Mesenchymal stem cell (in vitro differentiated cells and primary cell): ENCODE measurements around the gene IL17RA.
"Not testable (repeated sequence)": the region's sequence is repeated elsewhere in the genome, so short reads cannot be mapped to it uniquely, and the experiment has no call there.

ENCODE experiments used
- DNase-seq: peaks from one replicate; pipeline ENCODE4 v3.0.0-alpha.2; 2013
- H2AFZ ChIP-seq: one replicate; pipeline ENCODE4 v1.6.1; 2013; ENCODE audit warnings: low read depth, mild to moderate bottlenecking, control low read depth, inconsistent platforms, low read length, moderate library complexity
- H2AK5ac ChIP-seq: 2 replicates; pipeline ENCODE4 v1.6.1; 2013; ENCODE audit warnings: low read length, moderate library complexity, mild to moderate bottlenecking, inconsistent platforms; ENCODE audit not compliant: severe bottlenecking
- H2BK120ac ChIP-seq: one replicate; pipeline ENCODE4 v1.6.1; 2013; ENCODE audit warnings: low read depth, mild to moderate bottlenecking, inconsistent platforms, low read length, moderate library complexity
- H2BK12ac ChIP-seq, 2 experiments: one replicate each; pipeline ENCODE4 v1.6.1; 2013; ENCODE audit warnings: inconsistent platforms in 2 of 2, low read length in 2 of 2, mild to moderate bottlenecking in 2 of 2, moderate library complexity in 2 of 2, control low read depth in 1 of 2
- H2BK15ac ChIP-seq: one replicate; pipeline ENCODE4 v1.6.1; 2013; ENCODE audit warnings: mild to moderate bottlenecking, low read depth, inconsistent platforms; ENCODE audit not compliant: poor library complexity, severe bottlenecking
- H2BK5ac ChIP-seq: 2 replicates; pipeline ENCODE4 v1.6.1; 2013; ENCODE audit warnings: low read depth, mild to moderate bottlenecking, low read length, control low read depth, inconsistent platforms; ENCODE audit not compliant: poor library complexity, severe bottlenecking
- H3K14ac ChIP-seq, 2 experiments: one replicate each; pipeline ENCODE4 v1.6.1; 2013; ENCODE audit warnings: inconsistent platforms in 2 of 2, low read length in 2 of 2, control low read depth in 1 of 2, mild to moderate bottlenecking in 1 of 2, moderate library complexity in 1 of 2
- H3K18ac ChIP-seq, 2 experiments: one replicate each; pipeline ENCODE4 v1.6.1; 2013; ENCODE audit warnings: inconsistent platforms in 2 of 2, low read length in 2 of 2, control low read depth in 1 of 2, low read depth in 1 of 2, mild to moderate bottlenecking in 1 of 2
- H3K23ac ChIP-seq, 2 experiments: one replicate each; pipeline ENCODE4 v1.6.1; 2013; ENCODE audit warnings: inconsistent platforms in 2 of 2, low read length in 2 of 2, mild to moderate bottlenecking in 2 of 2, moderate library complexity in 2 of 2, control low read depth in 1 of 2
- H3K27ac ChIP-seq: 2 replicates; pipeline ENCODE4 v1.5.1; 2013; ENCODE audit warnings: mild to moderate bottlenecking, moderate library complexity, low read length, control low read depth, inconsistent platforms; ENCODE audit not compliant: poor library complexity, severe bottlenecking
- H3K27me3 ChIP-seq, 2 experiments: 2 replicates each; pipeline versions ENCODE4 v1.6.1 to v1.7.0; 2013; ENCODE audit warnings: low read length in 2 of 2, mild to moderate bottlenecking in 2 of 2, moderate library complexity in 2 of 2, control low read depth in 1 of 2, inconsistent platforms in 1 of 2; ENCODE audit not compliant: control insufficient read depth in 1 of 2, insufficient read depth in 1 of 2
- H3K36me3 ChIP-seq, 2 experiments: 2 replicates each; pipeline versions ENCODE4 v1.6.1 to v1.7.0; 2013; ENCODE audit warnings: low read length in 2 of 2, control low read depth in 1 of 2, inconsistent platforms in 1 of 2, low read depth in 1 of 2, mild to moderate bottlenecking in 1 of 2; ENCODE audit not compliant: insufficient read depth in 2 of 2, control insufficient read depth in 1 of 2
- H3K4ac ChIP-seq, 2 experiments: one replicate each; pipeline ENCODE4 v1.6.1; 2013; ENCODE audit warnings: inconsistent platforms in 2 of 2, low read length in 2 of 2, mild to moderate bottlenecking in 2 of 2, moderate library complexity in 2 of 2, control low read depth in 1 of 2, low read depth in 1 of 2
- H3K4me1 ChIP-seq: 2 replicates; pipeline ENCODE4 v1.6.1; 2013; ENCODE audit warnings: low read depth, low read length, control low read depth; ENCODE audit not compliant: control insufficient read depth, insufficient read depth
- H3K4me2 ChIP-seq: 2 replicates; pipeline ENCODE4 v1.6.1; 2013; ENCODE audit warnings: low read length, mild to moderate bottlenecking, inconsistent platforms; ENCODE audit not compliant: poor library complexity, severe bottlenecking
- H3K4me3 ChIP-seq, 2 experiments: 2 replicates each; pipeline versions ENCODE4 v1.5.1 to v1.7.0; 2013; ENCODE audit warnings: low read length in 2 of 2, mild to moderate bottlenecking in 2 of 2, control low read depth in 1 of 2, low read depth in 1 of 2; ENCODE audit not compliant: insufficient read depth in 1 of 2
- H3K79me1 ChIP-seq: replicated peaks from 2 replicates; pipeline ENCODE4 v1.6.1; 2013; ENCODE audit warnings: mild to moderate bottlenecking, control low read depth, low read length, inconsistent platforms; ENCODE audit not compliant: poor library complexity, severe bottlenecking
- H3K9ac ChIP-seq: 2 replicates; pipeline ENCODE4 v1.7.0; 2013; ENCODE audit warnings: mild to moderate bottlenecking, low read length, moderate library complexity
- H3K9me3 ChIP-seq: 2 replicates; pipeline ENCODE4 v1.7.0; 2013; ENCODE audit warnings: mild to moderate bottlenecking, low read length; ENCODE audit not compliant: control insufficient read depth
- H4K8ac ChIP-seq: one replicate; pipeline ENCODE4 v1.6.1; 2013; ENCODE audit warnings: inconsistent platforms, mild to moderate bottlenecking, low read length, moderate library complexity
- H4K91ac ChIP-seq: one replicate; pipeline ENCODE4 v1.6.1; 2013; ENCODE audit warnings: mild to moderate bottlenecking, low read length, inconsistent platforms
- WGBS: methylation state at CpG from one replicate; pipeline ENCODE4 v1.1.7; 2013; ENCODE audit warnings: mixed read lengths; 5-methylcytosine and 5-hydroxymethylcytosine counted together

The IL17RA gene

GRCh38 chr22:17036842-17037711 lies 47.7 kb upstream of the IL17RA start:
- not testable (repeated sequence) for H2BK5ac ChIP-seq, H3K4ac ChIP-seq, H2BK12ac ChIP-seq, H3K27me3 ChIP-seq, H2AFZ ChIP-seq, H3K14ac ChIP-seq, H2BK15ac ChIP-seq, H3K4me2 ChIP-seq, H3K18ac ChIP-seq, H3K4me1 ChIP-seq, H3K36me3 ChIP-seq, H3K79me1 ChIP-seq, H4K91ac ChIP-seq, H4K8ac ChIP-seq, H2AK5ac ChIP-seq, H2BK120ac ChIP-seq, H3K27ac ChIP-seq, H3K23ac ChIP-seq, DNase-seq, H3K9me3 ChIP-seq
- peak overlapping the region; percentile 86 for H3K9ac ChIP-seq
- 90% methylated on average over 23 of the region's 56 CpGs for WGBS
- peak overlapping the region in 1 of 2 experiments; percentile 74 for H3K4me3 ChIP-seq

GRCh38 chr22:17043521-17043920 lies 41.3 kb upstream of the IL17RA start:
- Histone ChIP-seq H2BK120ac (no peak overlapping the region), H3K4ac (no peak overlapping the region), H3K9me3 (no peaks in the 10 kb centered on the region), H3K18ac (no peak overlapping the region), H3K4me1 (no peaks in the 10 kb centered on the region), H2AFZ (no peak overlapping the region), H2BK5ac (no peak overlapping the region), H2AK5ac (no peak overlapping the region), H2BK12ac (no peak overlapping the region), H3K79me1 (no peaks in the 10 kb centered on the region), H2BK15ac (no peak overlapping the region), H3K9ac (no peak overlapping the region), H3K23ac (no peak overlapping the region), H3K4me2 (no peak overlapping the region), H3K27ac (no peak overlapping the region), H3K14ac (no peak overlapping the region), H4K8ac (no peak overlapping the region), H3K27me3 (no peaks in the 10 kb centered on the region), H4K91ac (no peak overlapping the region), H3K4me3 (no peak overlapping the region), H3K36me3 (peaks cover 0 to 22% of the 10 kb centered on the region in 2 experiments)
- DNase-seq = no peak

DNA sequence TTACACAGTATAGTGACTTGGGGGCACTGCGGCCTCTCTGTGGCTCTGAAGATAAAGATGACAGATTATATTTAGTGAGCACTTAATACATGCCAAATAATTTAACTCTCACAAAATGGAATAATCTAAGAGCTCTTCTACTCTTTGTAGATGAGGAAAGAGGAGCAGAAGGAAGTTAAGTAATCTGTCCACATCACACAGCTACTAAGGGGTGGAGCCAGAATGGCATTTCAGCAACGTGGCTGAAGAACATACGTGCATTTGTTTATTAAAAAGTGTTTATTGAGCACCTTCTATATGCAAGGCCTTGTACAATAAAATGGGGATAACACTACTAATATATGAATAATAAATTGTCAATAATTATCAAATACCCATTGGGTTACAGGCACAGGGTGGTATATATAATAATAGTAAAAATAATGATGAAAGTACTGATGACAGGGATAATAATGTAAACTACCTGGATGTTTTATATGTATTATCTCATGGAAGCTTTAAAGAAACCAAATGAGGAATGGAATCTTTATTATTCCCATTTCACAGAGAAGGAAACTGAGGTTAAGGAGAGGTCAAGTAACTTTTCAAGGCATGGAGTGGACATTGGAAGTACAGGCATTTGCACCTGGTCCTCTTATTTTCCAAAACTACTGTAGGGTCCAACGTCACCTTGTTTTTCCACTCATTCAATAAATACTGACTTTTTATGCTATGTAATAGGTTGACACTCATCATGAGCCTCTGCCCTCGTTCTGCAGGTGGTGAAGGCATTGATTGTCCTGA lies 38.0 kb upstream of the IL17RA start:
- no peaks in the 10 kb centered on the region for H3K4me1 ChIP-seq
- no peak overlapping the region for H2BK5ac ChIP-seq
- no peak overlapping the region for H4K8ac ChIP-seq
- H2BK120ac ChIP-seq = no peak overlapping the region
- DNase-seq = no peak
- H3K27me3 ChIP-seq = no peaks in the 10 kb centered on the region
- H3K4me2 ChIP-seq = no peak overlapping the region
- H3K23ac ChIP-seq = no peak overlapping the region
- no peak overlapping the region for H2BK12ac ChIP-seq
- H3K27ac ChIP-seq = no peak overlapping the region
- 6% methylated on average over 1 of the region's 5 CpGs for WGBS
- H4K91ac ChIP-seq = no peak overlapping the region
- no peak overlapping the region for H3K18ac ChIP-seq
- H3K4me3 ChIP-seq = no peak overlapping the region
- no peaks in the 10 kb centered on the region for H3K9me3 ChIP-seq
- H3K9ac ChIP-seq = no peak overlapping the region
- H2AFZ ChIP-seq = no peak overlapping the region
- H3K79me1 ChIP-seq = no peaks in the 10 kb centered on the region
- H2AK5ac ChIP-seq = no peak overlapping the region
- H3K36me3 ChIP-seq = peaks cover 0 to 48% of the 10 kb centered on the region in 2 experiments
- H2BK15ac ChIP-seq = no peak overlapping the region
- H3K4ac ChIP-seq = no peak overlapping the region
- H3K14ac ChIP-seq = no peak overlapping the region

DNA sequence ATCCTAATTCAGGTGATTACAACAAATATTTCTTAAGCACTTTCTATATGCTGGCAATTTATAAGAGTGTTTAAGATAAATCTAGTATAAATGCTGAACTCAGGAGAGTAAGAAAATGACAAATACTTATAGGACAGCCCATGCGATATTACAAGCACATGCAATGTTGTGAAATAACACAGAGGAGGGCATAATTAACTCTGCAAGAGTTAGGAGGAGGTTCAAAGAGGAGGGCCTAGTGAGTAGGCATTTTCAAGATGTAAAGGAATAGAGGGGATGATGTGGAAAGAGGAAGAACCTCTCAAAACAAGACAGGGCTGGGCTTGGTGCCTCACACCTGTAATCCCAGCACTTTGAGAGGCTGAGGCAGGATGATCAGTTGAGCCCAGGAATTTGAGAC lies 37.1 kb upstream of the IL17RA start:
- Histone ChIP-seq H3K27me3 (no peaks in the 10 kb centered on the region), H2BK15ac (no peak overlapping the region), H3K4me1 (no peaks in the 10 kb centered on the region), H3K36me3 (peaks cover 0 to 54% of the 10 kb centered on the region in 2 experiments), H2AK5ac (no peak overlapping the region), H3K4me2 (no peak overlapping the region), H3K23ac (no peak overlapping the region), H3K14ac (no peak overlapping the region), H2BK12ac (no peak overlapping the region), H3K27ac (no peak overlapping the region), H3K18ac (no peak overlapping the region), H3K9me3 (no peaks in the 10 kb centered on the region), H2BK120ac (no peak overlapping the region), H2BK5ac (no peak overlapping the region), H3K9ac (no peak overlapping the region), H3K79me1 (no peaks in the 10 kb centered on the region), H3K4ac (no peak overlapping the region), H3K4me3 (no peak overlapping the region), H4K91ac (no peak overlapping the region), H2AFZ (no peak overlapping the region), H4K8ac (no peak overlapping the region)
- DNase-seq = no peak
- 97% methylated on average over 1 of the region's 1 CpG for WGBS
